NCI-H510A (cell line): ENCODE measurements around the gene SERPINI1.
"Not testable (repeated sequence)": the region's sequence is repeated elsewhere in the genome, so short reads cannot be mapped to it uniquely, and the experiment has no call there.

ENCODE experiments used
- DNase-seq: peaks from one replicate; lab custom pipeline; 2025; lab: John Stamatoyannopoulos, UW

Gene SERPINI1

DNA sequence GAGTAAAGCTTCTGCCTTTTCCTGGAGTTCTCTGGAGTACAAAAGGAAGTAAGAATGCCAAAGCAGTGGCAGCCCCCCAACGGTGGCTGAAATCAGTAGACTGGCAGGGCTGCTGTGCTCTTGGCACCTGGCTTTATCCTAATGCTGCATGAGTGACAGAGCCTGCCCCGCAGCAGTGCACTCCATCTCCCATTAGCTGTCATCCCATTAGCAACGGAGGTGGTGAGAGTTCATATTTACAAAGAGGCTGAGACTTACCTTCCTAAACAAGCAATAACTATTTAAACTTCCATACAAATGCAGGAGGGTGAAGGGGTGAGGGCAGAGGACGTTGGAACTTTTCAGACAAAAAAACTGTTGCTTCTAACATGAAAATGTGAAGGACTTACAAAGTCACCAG, 51.9 kb downstream of the SERPINI1 start:
- DNase-seq = no peak

- DNase-seq = no peak
Measured at GRCh38 chr3:167798443-167798842, 62.9 kb downstream of the SERPINI1 start.

- DNase-seq = no peak
Measured at GRCh38 chr3:167808910-167809309, 73.4 kb downstream of the SERPINI1 start.

DNA sequence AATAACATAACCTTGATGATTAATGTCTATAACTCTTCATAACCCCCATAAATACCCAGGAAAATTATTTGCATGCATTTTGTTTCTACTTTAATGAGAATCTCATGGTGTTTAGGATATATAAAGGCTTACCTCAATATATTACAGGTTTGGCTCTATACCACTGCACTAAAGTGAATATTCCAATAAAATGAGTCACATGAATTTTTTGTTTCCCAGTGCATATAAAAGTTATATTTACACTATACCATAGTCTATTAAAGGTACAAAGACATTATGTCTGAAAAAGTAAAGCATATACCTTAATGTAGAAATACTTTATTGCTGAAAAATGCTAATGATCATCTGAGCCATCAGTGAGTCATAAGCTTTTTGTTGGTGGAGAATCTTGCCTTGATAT, 74.7 kb downstream of the SERPINI1 start:
- DNase-seq = no peak

- no peak for DNase-seq
Measured at GRCh38 chr3:167811031-167811430, 75.5 kb downstream of the SERPINI1 start.

GRCh38 chr3:167813169-167814123, 77.9 kb downstream of the SERPINI1 start:
- no peak for DNase-seq

GRCh38 chr3:167814441-167814951, 79.0 kb downstream of the SERPINI1 start:
- no peak for DNase-seq

DNA sequence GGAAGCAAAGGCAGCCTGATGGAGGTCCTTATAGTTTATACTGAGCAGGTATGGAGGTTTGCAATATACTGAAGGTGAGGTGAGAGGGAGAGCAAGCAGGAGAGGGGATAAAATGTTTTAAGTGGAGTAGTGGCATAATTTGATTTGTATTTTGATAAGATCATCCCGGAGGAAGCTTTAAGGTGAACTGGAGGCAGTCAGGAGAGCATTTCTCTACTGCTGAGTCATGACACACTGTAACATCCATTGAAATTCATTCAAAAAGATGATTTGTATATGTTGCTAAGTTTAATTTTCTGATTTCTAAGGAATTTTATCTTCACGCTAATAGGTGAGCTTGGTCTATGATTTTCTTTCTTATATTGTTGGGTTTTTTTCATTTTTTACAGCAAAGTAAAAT, 81.4 kb downstream of the SERPINI1 start:
- DNase-seq = no peak

DNA sequence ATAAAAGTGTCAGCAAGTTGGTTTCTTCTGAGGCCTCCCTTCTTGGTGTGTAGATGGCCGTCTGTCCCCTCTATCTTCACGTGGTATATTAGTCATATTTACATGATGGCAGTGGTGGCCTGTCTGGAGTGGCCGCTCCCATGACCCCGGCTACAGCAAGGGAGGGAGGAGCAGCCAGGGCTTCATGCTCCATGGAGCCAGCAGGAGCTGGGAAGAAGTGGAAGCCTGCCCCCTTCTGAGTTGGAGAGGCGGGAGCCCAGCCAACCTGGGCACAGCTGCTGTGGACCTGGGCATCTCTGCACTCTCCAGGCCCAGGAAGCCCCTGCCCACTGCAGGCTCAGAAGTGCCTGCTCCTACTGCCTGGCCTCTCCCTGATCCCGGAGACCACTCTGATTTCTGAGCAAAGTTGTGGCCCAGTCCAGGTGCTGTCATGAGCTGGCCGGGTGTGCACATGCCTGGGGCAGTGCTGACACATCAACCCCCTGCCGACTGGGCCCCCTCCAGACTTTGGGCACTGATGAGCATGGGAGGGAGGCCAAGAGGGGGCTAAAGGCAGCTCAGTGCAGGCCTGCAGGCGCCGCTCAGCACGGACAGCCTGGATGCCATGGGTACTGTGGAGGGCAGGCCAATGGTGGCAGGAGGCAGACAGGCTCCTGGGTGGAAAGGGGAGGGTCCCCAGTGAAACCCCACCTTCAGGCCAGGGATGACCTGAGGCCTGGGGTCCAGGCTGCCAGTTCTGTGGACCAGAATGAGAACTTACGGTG, 84.8 kb downstream of the SERPINI1 start:
- no peak for DNase-seq

- DNase-seq = no peak
Measured at GRCh38 chr3:167821248-167821805, 85.8 kb downstream of the SERPINI1 start.

DNA sequence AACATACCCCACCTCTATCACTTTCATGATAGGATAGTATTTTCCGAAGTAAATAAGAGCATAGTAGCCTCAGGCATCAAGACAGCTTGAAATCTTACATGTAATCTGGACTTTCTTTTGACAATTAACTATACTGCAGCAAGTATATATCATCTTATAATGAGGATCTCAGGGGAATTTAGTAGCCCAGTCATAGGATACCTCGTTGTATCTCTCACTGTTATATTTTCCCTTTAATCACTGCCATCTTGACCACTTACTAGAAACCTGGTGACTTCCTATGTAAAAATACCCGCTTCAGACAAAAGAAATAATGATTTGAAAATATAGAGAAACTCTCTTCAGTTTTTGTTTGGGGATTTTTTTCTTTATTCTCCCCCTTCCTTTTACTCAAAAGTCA, 88.2 kb downstream of the SERPINI1 start:
- no peak for DNase-seq

GRCh38 chr3:167827588-167827987, 92.1 kb downstream of the SERPINI1 start:
- not testable (repeated sequence) for DNase-seq

GRCh38 chr3:167829071-167829470, 93.5 kb downstream of the SERPINI1 start:
- no peak for DNase-seq

DNA sequence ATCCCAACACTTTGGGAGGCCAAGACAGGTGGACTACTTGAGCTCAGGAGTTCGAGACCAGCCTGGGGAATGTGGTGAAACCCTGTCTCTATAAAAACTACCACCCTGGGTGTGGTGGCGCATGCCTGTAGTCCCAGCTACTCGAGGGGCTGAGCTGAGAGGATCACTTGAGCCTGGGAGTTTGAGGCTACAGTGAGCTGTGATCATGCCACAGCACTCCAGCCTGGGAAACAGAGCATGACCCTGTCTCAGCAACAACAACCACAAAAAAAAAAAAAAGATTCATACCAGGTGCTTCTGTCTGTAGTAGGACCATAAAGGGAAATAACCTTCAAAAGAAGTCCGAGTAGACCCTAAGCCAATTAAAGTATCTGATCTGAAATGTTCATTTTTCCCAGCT, 94.5 kb downstream of the SERPINI1 start:
- no peak for DNase-seq

DNA sequence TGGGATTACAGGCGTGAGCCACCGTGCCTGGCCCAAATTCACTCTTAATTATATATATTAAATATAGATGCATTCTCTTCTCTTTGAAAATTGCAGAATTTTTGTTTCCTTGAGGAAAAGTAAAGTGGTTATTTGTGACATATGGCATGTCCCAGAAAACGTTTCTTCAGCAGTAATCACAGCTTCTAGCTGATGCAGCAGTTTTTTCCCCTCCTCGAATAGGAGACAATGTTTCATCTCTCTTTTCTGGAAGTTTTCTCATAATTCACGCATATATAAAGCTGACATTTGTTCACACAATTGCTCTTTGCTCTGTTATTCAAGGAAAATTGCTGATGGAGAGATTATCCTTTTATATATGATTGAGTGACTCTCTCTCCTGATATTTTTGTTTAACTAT, 99.8 kb downstream of the SERPINI1 start:
- no peak for DNase-seq

DNA sequence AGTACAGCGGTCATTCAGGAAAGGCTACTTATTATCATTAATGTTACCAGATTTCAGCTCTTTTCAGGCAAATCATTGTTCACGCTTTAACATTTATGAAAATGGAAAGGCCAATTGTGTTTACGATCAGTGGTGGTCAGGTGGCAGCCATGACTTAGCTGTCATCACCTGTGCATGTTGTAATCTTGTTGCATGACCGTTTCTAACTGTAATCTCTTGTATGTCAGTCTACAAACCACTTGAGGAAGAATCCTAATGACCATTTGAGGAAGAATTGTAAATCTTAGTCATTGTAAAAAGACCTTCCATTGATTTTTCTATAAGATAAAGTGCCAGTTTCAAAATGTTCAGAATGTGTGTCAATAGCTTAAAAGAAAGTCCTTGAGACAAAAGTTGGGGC, 100.4 kb downstream of the SERPINI1 start:
- no peak for DNase-seq

- no peak for DNase-seq
Measured at GRCh38 chr3:167837466-167837865, 101.9 kb downstream of the SERPINI1 start.

DNA sequence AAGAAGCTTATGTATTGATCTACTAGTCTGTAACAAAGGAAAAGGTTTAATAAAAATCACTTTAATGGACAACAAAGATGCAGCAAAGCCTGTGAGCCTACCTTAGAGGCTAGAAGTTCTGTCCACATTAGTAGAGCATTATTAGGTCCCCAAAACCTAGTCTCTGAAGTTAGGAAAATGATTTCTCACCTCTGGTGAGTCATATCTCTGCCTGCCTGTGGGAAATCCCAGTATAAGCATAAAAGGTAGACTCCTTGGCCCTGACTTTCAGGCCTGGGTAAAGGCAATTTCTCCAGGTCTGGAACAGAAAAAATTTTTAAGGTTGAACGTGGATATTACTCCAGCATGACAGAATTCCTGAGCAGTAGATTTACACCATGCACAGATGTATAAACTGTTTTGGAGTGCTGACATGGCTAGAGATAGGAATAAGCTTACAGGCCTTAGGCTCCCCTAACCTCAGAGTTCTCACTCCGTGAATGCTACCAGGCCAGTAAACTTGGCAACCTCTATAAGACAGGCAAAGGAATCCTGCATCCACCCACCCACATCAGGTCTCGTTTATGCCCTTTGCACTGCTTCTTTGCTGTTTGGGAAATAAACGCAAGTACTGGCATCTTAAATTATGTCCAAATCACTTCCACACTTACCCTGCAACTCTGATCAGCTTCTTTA, 104.1 kb downstream of the SERPINI1 start:
- DNase-seq = no peak

GRCh38 chr3:167840247-167840646, 104.7 kb downstream of the SERPINI1 start:
- DNase-seq = no peak

GRCh38 chr3:167843481-167843880, 108.0 kb downstream of the SERPINI1 start:
- DNase-seq = no peak

DNA sequence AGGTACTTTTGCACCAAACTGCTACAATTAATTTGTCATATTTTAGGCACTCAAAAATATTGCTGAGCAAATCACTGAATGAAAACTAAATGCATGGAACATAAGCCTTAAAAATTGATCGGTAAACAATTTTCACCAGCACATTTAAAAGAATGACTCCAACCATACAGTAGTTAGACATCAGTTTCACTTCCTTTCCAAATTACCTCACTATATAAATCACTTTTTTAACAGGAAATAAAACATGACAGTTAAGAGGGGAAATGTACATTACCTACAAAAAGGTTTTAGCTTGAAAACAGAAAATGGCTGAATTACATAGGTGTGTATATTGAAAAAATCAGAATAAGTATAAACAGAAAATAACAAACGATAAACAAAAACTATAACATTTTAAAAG, 108.4 kb downstream of the SERPINI1 start:
- no peak for DNase-seq

DNA sequence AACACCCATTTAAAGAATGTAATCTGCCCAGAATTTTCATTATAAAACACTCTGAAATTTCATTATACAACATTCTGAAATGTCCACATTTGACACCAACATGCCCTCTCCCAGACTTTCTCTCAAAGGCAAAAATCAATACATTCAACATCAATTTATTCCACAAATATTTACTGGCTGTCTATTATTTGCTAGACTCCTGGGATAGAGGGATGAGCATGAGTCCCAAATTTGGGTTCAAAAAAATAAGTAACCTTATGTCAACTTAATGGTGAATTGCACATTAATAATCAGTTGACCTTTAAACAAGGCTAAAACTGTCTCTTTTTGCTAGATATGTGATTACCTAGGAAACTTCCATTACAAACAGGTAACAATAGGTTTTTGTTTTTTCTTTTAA, 109.0 kb downstream of the SERPINI1 start:
- DNase-seq = no peak
